Stimulated activated CD8-positive, alpha-beta memory T cell treated with anti-CD3 and anti-CD28 coated beads, Interleukin-4, amount 100 ng/mL, for 48 hours (primary cell): ENCODE results near the gene OPA1.

ENCODE experiments used
- DNase-seq: peaks from one replicate; pipeline ENCODE4 v3.0.0-alpha.2; 2020

Gene OPA1

DNA sequence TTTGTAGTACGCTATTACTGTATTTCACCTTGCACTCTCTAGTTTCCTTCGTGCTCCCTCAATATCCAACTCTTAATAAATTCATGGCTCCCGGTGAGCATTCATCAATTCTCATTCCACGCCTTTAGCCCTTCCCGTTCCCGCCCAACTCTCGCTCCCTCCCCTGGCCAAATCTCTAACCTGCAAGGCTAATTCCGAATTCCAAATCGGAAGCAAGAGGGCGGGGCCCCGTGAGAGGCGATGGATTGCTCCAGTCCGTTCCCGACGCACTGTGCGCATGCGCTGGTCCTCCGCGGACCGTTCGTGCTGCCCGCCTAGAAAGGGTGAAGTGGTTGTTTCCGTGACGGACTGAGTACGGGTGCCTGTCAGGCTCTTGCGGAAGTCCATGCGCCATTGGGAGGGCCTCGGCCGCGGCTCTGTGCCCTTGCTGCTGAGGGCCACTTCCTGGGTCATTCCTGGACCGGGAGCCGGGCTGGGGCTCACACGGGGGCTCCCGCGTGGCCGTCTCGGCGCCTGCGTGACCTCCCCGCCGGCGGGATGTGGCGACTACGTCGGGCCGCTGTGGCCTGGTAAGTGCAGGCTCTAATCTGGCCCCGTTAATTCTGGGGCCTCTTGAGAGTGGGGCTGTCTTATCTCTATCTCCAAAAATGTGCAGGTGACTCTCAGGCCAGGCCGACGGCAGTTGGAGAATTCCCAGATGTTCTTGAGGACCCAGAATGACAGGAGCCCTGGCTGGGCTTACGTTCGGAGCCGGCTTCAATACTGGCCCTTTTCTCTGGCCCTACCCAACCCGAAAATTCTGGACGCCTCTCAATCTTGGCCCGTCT, at the start of gene OPA1:
Gene OPA1, plus strand, starts transcription at position 368 of the 827 bp plus-strand sequence. Its CDS starts 170 bp downstream, at position 538.
- DNase-seq = peak; percentile 94

DNA sequence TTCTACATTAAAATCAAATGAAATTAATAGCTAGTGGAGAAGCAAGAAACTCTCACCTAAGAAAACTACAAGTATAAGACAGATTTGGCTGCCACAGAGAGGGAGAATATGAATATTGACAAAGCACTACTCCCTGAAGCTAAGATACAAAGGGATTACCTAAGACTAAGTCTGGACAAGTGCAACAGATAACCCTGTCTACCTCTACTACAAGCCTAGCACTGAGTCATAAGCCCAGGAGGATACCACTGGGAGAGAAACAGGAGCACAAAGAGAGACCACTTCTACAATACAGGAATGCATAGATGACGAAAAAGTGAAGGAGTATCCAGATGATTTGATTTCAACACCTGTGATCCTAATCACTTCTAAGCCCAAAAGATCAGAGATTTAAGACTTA, 48.7 kb upstream of the OPA1 start:
- DNase-seq = no peak

GRCh38 chr3:193545304-193545703, 47.7 kb upstream of the OPA1 start:
- DNase-seq = no peak

DNA sequence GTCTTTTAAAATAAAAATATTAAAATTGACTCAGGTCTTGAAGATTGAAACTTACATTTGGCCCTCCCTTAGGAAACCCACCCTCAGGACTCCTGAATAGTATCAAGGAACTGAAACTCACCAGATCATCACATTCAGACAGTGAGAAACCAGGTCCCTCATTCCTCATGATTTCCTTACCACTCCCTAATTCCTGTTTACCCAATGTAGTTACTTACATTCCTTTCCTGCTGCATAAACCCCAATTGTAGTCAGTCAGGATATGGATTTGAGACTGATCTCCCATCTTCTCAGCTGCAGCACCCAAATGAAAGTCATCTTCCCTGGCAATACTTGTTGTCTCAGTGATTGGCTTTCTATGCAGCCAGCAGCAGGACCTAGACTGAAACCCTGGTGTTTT, 46.9 kb upstream of the OPA1 start:
- DNase-seq = no peak

- no peak for DNase-seq
Observed at GRCh38 chr3:193548406-193548805, 44.6 kb upstream of the OPA1 start.

DNA sequence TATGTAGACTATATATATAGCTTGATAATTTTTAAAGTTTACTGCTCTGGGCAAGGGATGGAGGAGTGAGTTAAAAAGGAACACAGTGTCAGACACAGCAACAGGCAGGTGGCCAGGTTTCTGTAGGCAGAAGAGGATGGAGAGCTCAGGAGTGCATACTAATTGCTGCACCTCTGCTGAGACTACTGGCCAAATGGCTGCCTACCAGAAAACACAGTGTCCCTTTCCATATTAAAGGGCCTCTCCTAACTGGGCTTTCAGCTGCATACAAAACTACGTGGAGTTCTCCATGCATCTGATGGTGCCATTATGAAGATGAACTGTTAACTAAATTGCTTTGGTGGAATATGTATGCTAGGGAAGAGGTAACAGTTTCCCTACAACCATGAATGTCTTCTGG, 40.1 kb upstream of the OPA1 start:
- DNase-seq = no peak

DNA sequence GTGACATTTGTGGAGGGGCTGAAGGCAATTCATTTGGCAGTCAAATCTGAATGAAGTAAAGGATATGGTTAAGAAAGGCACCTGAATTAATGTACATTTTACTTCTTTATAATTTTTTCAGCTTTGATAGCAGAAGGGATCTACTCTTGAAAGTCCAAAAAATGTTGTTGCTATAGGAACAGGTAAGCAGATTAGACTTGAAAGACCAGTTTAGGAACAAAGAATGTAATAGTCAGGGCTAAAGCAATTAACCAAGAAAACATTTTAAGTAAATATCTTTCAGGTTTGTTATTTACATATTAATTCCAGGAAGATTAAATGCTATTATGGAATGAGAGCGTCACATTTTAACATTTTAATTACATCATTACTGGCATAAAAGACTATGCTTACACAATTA, 39.4 kb upstream of the OPA1 start:
- no peak for DNase-seq

DNA sequence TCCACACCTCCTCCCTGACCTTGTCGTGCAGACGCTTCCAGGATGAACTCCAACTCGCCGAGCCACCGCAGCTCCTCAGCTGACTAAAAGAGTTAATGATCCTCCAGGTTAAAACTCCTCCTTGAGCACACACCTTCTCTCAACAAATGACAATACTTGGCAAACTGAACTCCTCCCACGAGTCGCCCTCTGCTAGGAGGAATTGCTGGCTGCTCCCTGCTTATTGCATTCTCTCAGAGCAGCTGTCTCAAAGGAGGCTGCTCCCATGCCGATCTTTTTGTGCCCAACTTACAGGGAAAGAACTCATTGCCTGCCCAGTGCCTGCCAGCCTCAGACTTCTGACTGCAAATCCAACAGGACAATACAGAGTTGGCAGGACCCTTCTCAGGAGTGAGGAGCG, 38.2 kb upstream of the OPA1 start, which contains the start of gene ATP13A4:
Gene ATP13A4, minus strand, starts transcription at position 85 of the 400 bp plus-strand sequence. CDS start 96 bp downstream, outside the sequence.
- DNase-seq = no peak

DNA sequence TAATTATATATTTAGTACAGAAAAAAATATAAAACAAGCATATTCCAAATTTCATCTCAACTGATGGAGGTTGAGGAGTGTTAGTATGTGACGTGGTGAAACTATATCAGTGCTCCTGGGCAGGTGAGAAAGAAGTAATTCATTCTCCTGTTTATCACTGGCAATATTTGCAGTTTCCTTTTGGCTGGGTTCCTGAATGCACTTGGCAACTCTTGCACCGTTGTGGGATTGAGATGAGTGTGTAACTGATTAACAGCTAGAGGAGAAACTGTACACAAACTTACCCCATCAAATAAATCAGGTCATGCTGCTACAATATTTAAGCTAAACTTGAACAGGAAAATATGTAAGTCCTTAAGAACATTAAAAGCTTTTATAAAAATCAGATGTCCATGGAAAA, 36.2 kb upstream of the OPA1 start:
- DNase-seq = no peak

- no peak for DNase-seq
Observed at GRCh38 chr3:193559100-193559499, 33.9 kb upstream of the OPA1 start.

- DNase-seq = no peak
Observed at GRCh38 chr3:193560091-193560490, 32.9 kb upstream of the OPA1 start.

DNA sequence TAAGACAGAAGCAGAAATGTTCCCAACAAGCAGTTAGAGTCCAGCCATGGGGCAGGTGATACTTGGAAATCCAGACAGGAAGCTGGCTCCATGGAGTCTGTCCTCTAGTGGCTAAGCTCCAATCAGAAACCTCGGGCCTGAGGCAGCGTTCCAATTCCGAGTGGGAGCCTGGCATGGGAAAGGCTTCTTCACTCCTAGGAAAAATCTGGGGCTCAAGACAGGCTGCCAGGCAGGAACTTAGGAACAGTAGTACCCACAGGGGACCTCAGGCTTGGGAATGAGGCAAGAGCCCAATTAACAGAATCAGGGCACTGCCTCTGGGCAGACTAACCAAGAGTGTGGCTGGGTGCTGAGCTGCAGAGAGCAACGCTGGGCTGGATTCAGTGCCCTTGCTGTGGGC, 32.1 kb upstream of the OPA1 start:
- no peak for DNase-seq

GRCh38 chr3:193563426-193563825, 29.6 kb upstream of the OPA1 start:
- DNase-seq = no peak

GRCh38 chr3:193564012-193564411, 29.0 kb upstream of the OPA1 start:
- DNase-seq = peak; percentile 24

DNA sequence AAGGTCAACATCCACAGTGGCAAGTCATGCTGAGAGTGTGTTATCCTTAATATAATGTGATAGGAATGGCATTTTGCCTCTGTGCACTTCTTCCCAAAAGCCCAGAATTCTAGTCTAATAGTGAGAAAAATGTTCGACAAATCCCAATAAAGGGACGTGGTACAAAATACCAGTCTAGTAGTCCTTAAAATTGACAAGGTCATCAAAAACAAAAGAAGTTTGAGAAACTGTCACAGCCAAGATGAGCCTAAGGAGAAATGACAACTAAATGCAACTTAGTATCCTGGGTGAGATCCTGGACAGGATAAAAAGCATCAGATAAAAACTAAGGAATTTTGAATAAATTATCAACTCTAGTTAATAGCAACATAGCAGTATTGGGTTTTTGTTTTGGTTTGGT, 23.9 kb upstream of the OPA1 start:
- no peak for DNase-seq

DNA sequence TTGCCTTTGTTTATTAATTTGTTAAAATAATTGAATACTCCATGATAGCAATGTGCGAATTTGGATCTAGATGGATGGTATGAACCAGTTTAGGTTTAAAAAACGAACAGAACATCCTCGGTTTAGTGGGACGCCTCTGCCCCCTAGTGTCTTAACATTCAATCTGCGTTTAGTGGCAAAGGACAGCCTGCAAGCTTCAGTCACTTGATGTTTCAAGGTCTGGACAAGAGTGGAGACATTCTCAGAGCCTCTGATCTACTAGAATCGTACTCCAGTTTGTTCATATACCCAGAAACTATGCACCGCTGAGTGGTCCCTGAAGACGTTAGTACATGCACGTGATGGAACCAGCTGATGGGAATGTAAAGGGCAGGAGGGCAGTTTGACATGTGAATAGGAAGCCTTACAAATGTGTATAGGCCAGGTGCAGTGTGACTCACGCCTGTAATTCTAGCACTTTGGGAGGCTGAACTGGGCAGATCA, 20.5 kb upstream of the OPA1 start:
- DNase-seq = peak; percentile 60

GRCh38 chr3:193573403-193574191, 19.4 kb upstream of the OPA1 start:
- no peak for DNase-seq

DNA sequence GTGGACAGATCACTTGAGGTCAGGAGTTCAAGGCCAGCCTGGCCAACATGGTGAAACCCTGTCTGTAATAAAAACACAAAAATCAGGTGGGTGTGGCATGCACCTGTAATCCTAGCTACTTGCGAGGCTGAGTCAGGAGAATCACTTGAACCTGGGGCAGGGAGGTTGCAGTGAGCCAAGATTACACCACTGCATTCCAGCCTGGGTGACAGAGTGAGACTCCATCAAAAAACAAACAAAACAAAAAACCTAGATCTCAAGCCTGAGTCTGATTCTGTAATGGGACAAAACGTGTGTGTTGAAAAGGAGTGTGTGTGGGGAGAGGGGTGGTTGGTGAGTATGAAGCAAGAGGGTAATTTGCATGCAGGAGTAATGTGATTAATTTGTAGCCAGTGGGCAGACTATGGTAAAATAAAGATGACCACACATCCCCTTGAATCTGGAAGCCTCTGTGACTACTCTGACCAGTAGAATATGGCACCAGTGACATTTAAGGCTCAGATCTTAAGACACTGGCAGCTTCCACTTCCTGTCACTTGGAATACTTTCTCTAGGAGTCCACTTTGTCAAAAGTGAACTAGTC, 18.4 kb upstream of the OPA1 start:
- no peak for DNase-seq

- no peak for DNase-seq
Observed at GRCh38 chr3:193585530-193585929, 7.5 kb upstream of the OPA1 start.

DNA sequence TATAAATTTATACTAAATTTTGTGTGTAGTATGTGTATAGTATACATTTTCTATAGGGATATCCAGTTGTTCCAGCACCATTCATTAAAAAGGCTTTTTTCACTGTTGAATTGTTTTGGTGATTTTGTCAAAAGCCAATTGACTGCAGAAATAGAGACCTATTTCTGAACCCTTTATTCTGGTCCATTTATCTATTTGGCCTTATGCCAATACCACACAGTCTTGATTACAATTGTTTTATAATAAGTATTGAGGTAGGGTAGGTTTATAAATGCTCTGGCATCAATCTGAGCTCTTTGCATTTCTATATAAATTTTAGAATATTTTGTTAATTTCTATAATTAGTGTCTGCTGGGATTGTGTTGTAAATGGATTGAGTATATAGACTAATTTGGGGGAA, 6.5 kb upstream of the OPA1 start:
- no peak for DNase-seq

- DNase-seq = no peak
Observed at GRCh38 chr3:193589129-193589528, 3.9 kb upstream of the OPA1 start.

- no peak for DNase-seq
Observed at GRCh38 chr3:193589616-193590015, 3.4 kb upstream of the OPA1 start.

DNA sequence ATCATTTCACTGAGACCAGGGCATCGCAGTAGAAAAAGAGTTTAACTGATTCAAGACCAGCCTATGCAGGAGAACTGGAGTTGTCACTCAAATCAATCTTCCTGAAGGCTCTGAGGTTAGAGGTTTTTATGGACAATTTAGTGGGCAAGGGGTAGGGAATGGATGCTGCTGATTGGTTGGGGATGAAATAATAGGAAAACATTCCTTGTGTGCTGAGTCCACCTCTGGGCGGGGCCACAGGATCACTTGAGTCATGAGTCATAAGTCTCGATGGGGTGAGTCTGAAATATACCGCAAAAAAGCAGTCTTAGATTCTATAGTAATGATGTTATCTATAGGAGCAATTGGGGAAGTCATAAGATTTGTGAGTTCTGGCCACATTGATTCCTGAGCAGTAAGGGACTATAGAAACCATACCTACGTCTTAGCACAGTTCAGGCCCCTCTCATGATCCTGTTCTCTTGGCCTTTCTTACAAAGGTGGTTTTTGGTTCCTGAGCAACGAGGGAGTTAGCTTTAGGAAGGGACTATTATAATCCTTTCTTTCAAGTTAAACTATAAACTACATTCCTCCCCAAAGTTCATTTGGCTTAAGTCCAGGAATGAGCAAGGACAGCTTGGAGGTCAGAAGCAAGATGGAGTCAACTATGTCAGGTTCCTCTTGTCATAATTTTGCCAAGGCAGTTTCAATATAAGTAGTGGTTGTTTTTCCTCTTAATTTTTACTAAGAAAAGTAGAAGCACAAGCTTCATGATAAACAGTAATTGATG, 2.7 kb upstream of the OPA1 start:
- no peak for DNase-seq
